SK-N-SH (cell line): ENCODE data around the gene GNL3L. TPM values are rescaled to one million over a fixed set of nuclear protein-coding genes. Genes with fewer than 3 reads are reported as not detected.
"Not testable (repeated sequence)": the region's sequence is repeated elsewhere in the genome, so short reads cannot be mapped to it uniquely, and the experiment has no call there.

Source experiments
- CTCF ChIA-PET: fragments of 300-600, 350-600 bp; formaldehyde crosslinking; extraction: SDS; loops from one replicate; lab custom pipeline; 2021; lab: Yijun Ruan, JAX
- POLR2A ChIA-PET: fragments of 350-600 bp; sonication (Branson Sonifier 250); formaldehyde crosslinking; extraction: SDS; loops from one replicate; lab custom pipeline; 2020; ENCODE audit warnings: antibody characterized with exemption, inconsistent platforms; lab: Yijun Ruan, JAX
- DNase-seq: peaks from one replicate; pipeline ENCODE4 v3.0.0; 2012
- H2AFZ ChIP-seq: fragments of 200-600 bp; sonication (generic); 2 replicates; pipeline ENCODE4 v1.8.1; 2016; ENCODE audit warnings: antibody characterized with exemption, mild to moderate bottlenecking, low read depth
- H3F3A ChIP-seq: fragments of 200-600 bp; sonication (generic); replicated peaks from 2 replicates; pipeline ENCODE3; 2016; ENCODE audit warnings: antibody characterized with exemption, mild to moderate bottlenecking; ENCODE audit not compliant: insufficient read depth
- H3K27ac ChIP-seq, 2 experiments: fragments of 200-500 bp in 1 of 2; fragments of 200-600 bp in 1 of 2; sonication (Bioruptor generic) in 1 of 2; sonication (generic), shearing (Covaris generic) in 1 of 2; 2 replicates each; pipeline versions ENCODE4 v1.5.1 to v1.6.1; 2014 to 2016; ENCODE audit warnings: low read depth in 2 of 2, inconsistent platforms in 1 of 2, low read length in 1 of 2, mild to moderate bottlenecking in 1 of 2, mixed read lengths in 1 of 2
- H3K27me3 ChIP-seq: fragments of 200-600 bp; sonication (generic), shearing (Covaris generic); 2 replicates; pipeline ENCODE4 v1.6.1; 2016; ENCODE audit warnings: mixed run types; ENCODE audit not compliant: insufficient read depth
- H3K36me3 ChIP-seq, 2 experiments: fragments of 200-500 bp in 1 of 2; fragments of 200-600 bp in 1 of 2; sonication (Bioruptor generic) in 1 of 2; sonication (generic) in 1 of 2; replicated peaks in 1 of 2; 2 replicates each; pipeline versions ENCODE3 to v1.5.1; 2014 to 2016; ENCODE audit warnings: low read length in 1 of 2, mild to moderate bottlenecking in 1 of 2; ENCODE audit not compliant: insufficient read depth in 2 of 2, control insufficient read depth in 1 of 2
- H3K4me1 ChIP-seq, 2 experiments: fragments of 200-500 bp in 1 of 2; fragments of 200-600 bp in 1 of 2; sonication (Bioruptor generic) in 1 of 2; sonication (generic), shearing (Covaris generic) in 1 of 2; 2 replicates each; pipeline versions ENCODE4 v1.5.1 to v1.6.1; 2014 to 2016; ENCODE audit warnings: low read depth in 1 of 2, low read length in 1 of 2, mixed run types in 1 of 2; ENCODE audit not compliant: insufficient read depth in 2 of 2, control insufficient read depth in 1 of 2
- H3K4me2 ChIP-seq: fragments of 200-600 bp; sonication (generic), shearing (Covaris generic); 2 replicates; pipeline ENCODE4 v1.6.1; 2017; ENCODE audit warnings: mixed run types
- H3K4me3 ChIP-seq, 2 experiments: fragments of 200-500 bp in 1 of 2; fragments of 200-600 bp in 1 of 2; sonication (Bioruptor generic) in 1 of 2; sonication (generic), shearing (Covaris generic) in 1 of 2; 2 replicates each; pipeline versions ENCODE4 v1.5.1 to v1.8.1; 2014 to 2016; ENCODE audit warnings: low read depth in 2 of 2, inconsistent platforms in 1 of 2, low read length in 1 of 2, mild to moderate bottlenecking in 1 of 2, mixed read lengths in 1 of 2, moderate library complexity in 1 of 2
- H3K79me2 ChIP-seq: fragments of 200-600 bp; sonication (generic); 2 replicates; pipeline ENCODE4 v1.8.1; 2017; ENCODE audit warnings: mild to moderate bottlenecking; ENCODE audit not compliant: insufficient read depth
- H3K9ac ChIP-seq: fragments of 200-600 bp; sonication (generic); 2 replicates; pipeline ENCODE4 v1.6.1; 2017; ENCODE audit warnings: mixed run types
- H3K9me2 ChIP-seq: fragments of 200-600 bp; sonication (generic); 2 replicates; pipeline ENCODE4 v1.6.1; 2017; ENCODE audit warnings: mixed run types
- H3K9me3 ChIP-seq: fragments of 200-600 bp; sonication (generic); 2 replicates; pipeline ENCODE4 v1.6.1; 2017; ENCODE audit warnings: mixed run types, mild to moderate bottlenecking, moderate library complexity
- H4K20me1 ChIP-seq: fragments of 200-600 bp; sonication (generic); 2 replicates; pipeline ENCODE4 v1.6.1; 2017; ENCODE audit warnings: mild to moderate bottlenecking, mixed run types; ENCODE audit not compliant: insufficient read depth
- FOXJ3 ChIP-seq: sonication (generic); formaldehyde crosslinking; IDR thresholded peaks from 2 replicates; pipeline ENCODE4 v1.5.1; 2020; ENCODE audit warnings: mild to moderate bottlenecking, missing genetic modification reagents
- FOXM1 ChIP-seq: IDR thresholded peaks from 2 replicates; pipeline ENCODE4 v1.4.0; 2012; ENCODE audit warnings: low read depth, mild to moderate bottlenecking
- GABPA ChIP-seq: IDR thresholded peaks from 2 replicates; pipeline ENCODE4 v1.4.0; 2012; ENCODE audit warnings: low read depth, mild to moderate bottlenecking
- NFIC ChIP-seq: IDR thresholded peaks from 2 replicates; pipeline ENCODE4 v1.4.0; 2012; ENCODE audit warnings: borderline replicate concordance
- NRF1 ChIP-seq: IDR thresholded peaks from 2 replicates; pipeline ENCODE4 v1.6.1; 2012; ENCODE audit warnings: low read depth, mild to moderate bottlenecking, low read length
- POLR2AphosphoS5 ChIP-seq: IDR thresholded peaks from 2 replicates; pipeline ENCODE4 v1.6.1; 2012; ENCODE audit warnings: low read depth, low read length
- REST ChIP-seq: IDR thresholded peaks from 2 replicates; pipeline ENCODE4 v1.6.1; 2012; ENCODE audit warnings: mild to moderate bottlenecking, low read depth, low read length, moderate library complexity
- RFX5 ChIP-seq: IDR thresholded peaks from 2 replicates; pipeline ENCODE4 v1.6.1; 2012; ENCODE audit warnings: mild to moderate bottlenecking, improper control_type of control experiment, low read length
- TCF12 ChIP-seq: IDR thresholded peaks from 2 replicates; pipeline ENCODE4 v1.4.0; 2012
- TEAD4 ChIP-seq: IDR thresholded peaks from 2 replicates; pipeline ENCODE4 v1.4.0; 2012; ENCODE audit warnings: mild to moderate bottlenecking, borderline replicate concordance; ENCODE audit not compliant: insufficient read depth
- USF2 ChIP-seq: fragments of 150-350 bp; IDR thresholded peaks from 2 replicates; pipeline ENCODE4 v1.6.1; 2017; ENCODE audit warnings: antibody characterized with exemption, low read length, low read depth, borderline replicate concordance
- WGBS: methylation state at CpG from one replicate; pipeline ENCODE4 v1.1.6; 2017; ENCODE audit warnings: low lambda C conversion rate; 5-methylcytosine and 5-hydroxymethylcytosine counted together
- polyA plus RNA-seq, 3 experiments: library from polyadenylated mRNA; depleted of rRNA; stranded (reverse); fragments of >200 nt; gene quantifications; 2 replicates each; pipeline ENCODE4 v1.2.3, GENCODE V29; 2012

The GNL3L gene
- polyA plus RNA-seq, 1 of the 3 experiments (the other 2 are of a cell fraction): 16.3 TPM

GRCh38 chrX:54483946-54484345, 46.1 kb upstream of the GNL3L start:
- Histone ChIP-seq H3K79me2 (peaks cover 29% of the 10 kb centered on the region), H3K27me3 (no peaks in the 10 kb centered on the region; the same call in 1 of the 2 replicates), H3K9ac (no peak overlapping the region), H3K9me2 (no peaks in the 10 kb centered on the region), H3F3A (no peaks in the 10 kb centered on the region), H3K4me1 (peaks cover 0 to 33% of the 10 kb centered on the region in 2 experiments; a peak in 1 of 4 replicates), H4K20me1 (no peaks in the 10 kb centered on the region), H3K27ac (peak overlapping the region in 1 of 2 experiments; percentile 80; a peak in 2 of 4 replicates), H3K4me2 (no peak overlapping the region), H3K36me3 (no peaks in the 10 kb centered on the region), H2AFZ (no peak overlapping the region), H3K9me3 (no peaks in the 10 kb centered on the region), H3K4me3 (no peak overlapping the region)
- ChIA-PET POLR2A (no interaction called here), CTCF (no interaction called here)
- WGBS: 64% methylated on average over 9 of the region's 9 CpGs
- no peak for DNase-seq
- TF ChIP-seq GABPA (no peak), FOXJ3 (CRISPR knock-in tag) (no peak)

- POLR2A ChIA-PET: no interaction called here
- peak; percentile 45 for DNase-seq
These were observed 45.4 kb upstream of the GNL3L start for GRCh38 chrX:54484666-54485065.

GRCh38 chrX:54489819-54490218, 40.2 kb upstream of the GNL3L start:
- H4K20me1 ChIP-seq, H3K27ac ChIP-seq, POLR2A ChIA-PET, DNase-seq, H3K36me3 ChIP-seq, H3K4me3 ChIP-seq, H3K4me2 ChIP-seq, H3K9me2 ChIP-seq, H3K9me3 ChIP-seq, H3K9ac ChIP-seq, H3K27me3 ChIP-seq, CTCF ChIA-PET, H3F3A ChIP-seq, H2AFZ ChIP-seq: not testable (repeated sequence)
- Histone ChIP-seq H3K4me1 (peaks cover 0 to 11% of the 10 kb centered on the region in 2 experiments; a peak in 1 of 4 replicates), H3K79me2 (peaks cover 75% of the 10 kb centered on the region)
- WGBS: 58% methylated on average over 5 of the region's 5 CpGs

More at GRCh38 chrX:54484666-54485065, 45.4 kb upstream of the GNL3L start:
- no peak overlapping the region for H3K4me3 ChIP-seq
- H2AFZ ChIP-seq: no peak overlapping the region
- no peaks in the 10 kb centered on the region for H3F3A ChIP-seq
- H4K20me1 ChIP-seq: no peaks in the 10 kb centered on the region
- no peak overlapping the region for H3K9ac ChIP-seq
- CTCF ChIA-PET: no interaction called here
- H3K27me3 ChIP-seq: no peaks in the 10 kb centered on the region; the same call in 1 of the 2 replicates
- H3K79me2 ChIP-seq: peaks cover 36% of the 10 kb centered on the region
- H3K4me1 ChIP-seq: peaks cover 0 to 28% of the 10 kb centered on the region in 2 experiments; a peak in 1 of 4 replicates
- no peaks in the 10 kb centered on the region for H3K9me2 ChIP-seq
- H3K27ac ChIP-seq: peak overlapping the region in 1 of 2 experiments; percentile 80; a peak in 2 of 4 replicates
- H3K9me3 ChIP-seq: no peaks in the 10 kb centered on the region
- no peak for TF ChIP-seq USF2
- TF ChIP-seq TCF12: no peak
- no peak for TF ChIP-seq REST
- no peak for TF ChIP-seq RFX5
- TF ChIP-seq NFIC: no peak
- TF ChIP-seq TEAD4: no peak
- TF ChIP-seq POLR2AphosphoS5: no peak
- no peak for TF ChIP-seq NRF1
- TF ChIP-seq FOXM1: no peak
- 18% methylated on average over 3 of the region's 3 CpGs for WGBS
- no peaks in the 10 kb centered on the region for H3K36me3 ChIP-seq
- no peak overlapping the region for H3K4me2 ChIP-seq
